ENCODE measurements around the gene TUBE1. TPM values are rescaled to one million over a fixed set of nuclear protein-coding genes. Genes with fewer than 3 reads are reported as not detected.

TUBE1 gene
- total and polyA plus RNA-seq, 2 donors (not counting 1 experiment from before 2014, with no cell fraction given): 10.8 to 48.6 TPM

GRCh38 chr6:112030206-112030960 lies 56.9 kb downstream of the TUBE1 start:
- no peak for DNase-seq (ENCODE audit: low read depth in 2 of 2)
- no peak overlapping the region for H2AFZ ChIP-seq (ENCODE audit: low read length)
- TF ChIP-seq EZH2 (IDR thresholded peaks at IDR 0.05; ENCODE audit: low read length, missing control alignments) (no peak), CTCF (conservative IDR thresholded peaks at IDR 0.05 in 1 of 2, IDR thresholded peaks at IDR 0.05 in 1 of 2; ENCODE audit: low read depth in 1 of 2, low read length in 2 of 2) (no peak)
- H3K27ac ChIP-seq (ENCODE audit: insufficient read depth, low read length): no peak overlapping the region
- no peaks in the 10 kb centered on the region for H3K36me3 ChIP-seq (ENCODE audit: control insufficient read depth, insufficient read depth, low read length)
- peaks cover 2% of the 10 kb centered on the region for H3K27me3 ChIP-seq (ENCODE audit: control insufficient read depth, insufficient read depth, low read length)
- H4K20me1 ChIP-seq (ENCODE audit: control insufficient read depth, extremely low read depth, insufficient read depth, low read length): no peaks in the 10 kb centered on the region
- no peak overlapping the region for H3K9ac ChIP-seq (ENCODE audit: insufficient read depth, low read length)
- H3K9me3 ChIP-seq (ENCODE audit: control insufficient read depth, insufficient read depth, low read depth, low read length): no peaks in the 10 kb centered on the region
- no peak overlapping the region for H3K4me2 ChIP-seq (ENCODE audit: extremely low read depth, insufficient read depth, low read length)
- no peaks in the 10 kb centered on the region for H3K4me1 ChIP-seq (ENCODE audit: control insufficient read depth, extremely low read depth, insufficient read depth, low read length)
- no peak overlapping the region for H3K4me3 ChIP-seq (replicated peaks in 1 of 4; ENCODE audit: control extremely low read depth in 1 of 4, insufficient read depth in 1 of 4, low read depth in 3 of 4, low read length in 4 of 4)
- no peaks in the 10 kb centered on the region for H3K79me2 ChIP-seq (ENCODE audit: control insufficient read depth, insufficient read depth, low read length)

- H2AFZ ChIP-seq (ENCODE audit: low read length): no peak overlapping the region
Observed at GRCh38 chr6:112029045-112029822, 58.0 kb downstream of the TUBE1 start.

More at GRCh38 chr6:112029045-112029822, 58.0 kb downstream of the TUBE1 start:
- Histone ChIP-seq H3K9ac (ENCODE audit: insufficient read depth, low read length) (no peak overlapping the region), H4K20me1 (ENCODE audit: control insufficient read depth, extremely low read depth, insufficient read depth, low read length) (no peaks in the 10 kb centered on the region), H3K27me3 (ENCODE audit: control insufficient read depth, insufficient read depth, low read length) (peaks cover 2% of the 10 kb centered on the region), H3K4me2 (ENCODE audit: extremely low read depth, insufficient read depth, low read length) (no peak overlapping the region), H3K27ac (ENCODE audit: insufficient read depth, low read length) (no peak overlapping the region), H3K4me3 (replicated peaks in 1 of 4; ENCODE audit: control extremely low read depth in 1 of 4, insufficient read depth in 1 of 4, low read depth in 3 of 4, low read length in 4 of 4) (no peak overlapping the region), H3K36me3 (ENCODE audit: control insufficient read depth, insufficient read depth, low read length) (no peaks in the 10 kb centered on the region), H3K4me1 (ENCODE audit: control insufficient read depth, extremely low read depth, insufficient read depth, low read length) (no peaks in the 10 kb centered on the region), H3K79me2 (ENCODE audit: control insufficient read depth, insufficient read depth, low read length) (no peaks in the 10 kb centered on the region), H3K9me3 (ENCODE audit: control insufficient read depth, insufficient read depth, low read depth, low read length) (no peaks in the 10 kb centered on the region)
- TF ChIP-seq CTCF (conservative IDR thresholded peaks at IDR 0.05 in 1 of 2, IDR thresholded peaks at IDR 0.05 in 1 of 2; ENCODE audit: low read depth in 1 of 2, low read length in 2 of 2) (peak; percentile 48 to 84), EZH2 (IDR thresholded peaks at IDR 0.05; ENCODE audit: low read length, missing control alignments) (no peak)
- DNase-seq (ENCODE audit: low read depth in 2 of 2): peak; percentile 53 to 77

All from fibroblast of lung (primary cell).